ENCODE measurements around the gene INSM1. TPM values are rescaled to one million over a fixed set of nuclear protein-coding genes. Genes with fewer than 3 reads are reported as not detected.

Gene INSM1
- total RNA-seq, 2 experiments from 2014 or later = not detected

- TF ChIP-seq, protein P1, sequence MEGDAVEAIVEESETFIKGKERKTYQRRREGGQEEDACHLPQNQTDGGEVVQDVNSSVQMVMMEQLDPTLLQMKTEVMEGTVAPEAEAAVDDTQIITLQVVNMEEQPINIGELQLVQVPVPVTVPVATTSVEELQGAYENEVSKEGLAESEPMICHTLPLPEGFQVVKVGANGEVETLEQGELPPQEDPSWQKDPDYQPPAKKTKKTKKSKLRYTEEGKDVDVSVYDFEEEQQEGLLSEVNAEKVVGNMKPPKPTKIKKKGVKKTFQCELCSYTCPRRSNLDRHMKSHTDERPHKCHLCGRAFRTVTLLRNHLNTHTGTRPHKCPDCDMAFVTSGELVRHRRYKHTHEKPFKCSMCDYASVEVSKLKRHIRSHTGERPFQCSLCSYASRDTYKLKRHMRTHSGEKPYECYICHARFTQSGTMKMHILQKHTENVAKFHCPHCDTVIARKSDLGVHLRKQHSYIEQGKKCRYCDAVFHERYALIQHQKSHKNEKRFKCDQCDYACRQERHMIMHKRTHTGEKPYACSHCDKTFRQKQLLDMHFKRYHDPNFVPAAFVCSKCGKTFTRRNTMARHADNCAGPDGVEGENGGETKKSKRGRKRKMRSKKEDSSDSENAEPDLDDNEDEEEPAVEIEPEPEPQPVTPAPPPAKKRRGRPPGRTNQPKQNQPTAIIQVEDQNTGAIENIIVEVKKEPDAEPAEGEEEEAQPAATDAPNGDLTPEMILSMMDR (IDR thresholded peaks at IDR 0.05) = no peak
- Mint-ChIP-seq H3K9me3 (no peaks in the 10 kb centered on the region), H3K27ac (no peak overlapping the region), H3K4me3 (no peak overlapping the region), H3K4me1 (ENCODE audit: low read depth) (no peaks in the 10 kb centered on the region), H3K27me3 (peaks cover 2% of the 10 kb centered on the region), H3K36me3 (ENCODE audit: low read depth) (no peaks in the 10 kb centered on the region)
- CTCF ChIA-PET = no interaction called here
- no peak for ATAC-seq (ENCODE audit: poor library complexity)
- POLR2A ChIA-PET = no interaction called here
- no peak overlapping the region for H3K27ac ChIP-seq (ENCODE audit: low read depth in 1 of 2, low read length in 2 of 2)
- H3K36me3 ChIP-seq (ENCODE audit: insufficient read depth, low read length) = no peaks in the 10 kb centered on the region
- H3K4me1 ChIP-seq (ENCODE audit: insufficient read depth, low read length) = no peaks in the 10 kb centered on the region
- intact Hi-C loops (cut with DNase I, micrococcal nuclease) = no loop called here
- no peaks in the 10 kb centered on the region for H3K27me3 ChIP-seq (ENCODE audit: control insufficient read depth in 1 of 2, insufficient read depth in 2 of 2, low read length in 2 of 2)
- peak in 2 of 14 experiments; percentile 9 to 18 for DNase-seq
- H3K4me3 ChIP-seq (ENCODE audit: low read length) = no peak overlapping the region
- H3K9me3 ChIP-seq (ENCODE audit: control insufficient read depth in 1 of 2, insufficient read depth in 1 of 2, low read length in 2 of 2) = no peaks in the 10 kb centered on the region
Observed at GRCh38 chr20:20333866-20334265, 34.0 kb upstream of the INSM1 start.

- Mint-ChIP-seq H3K36me3 (ENCODE audit: low read depth) (no peaks in the 10 kb centered on the region), H3K9me3 (no peaks in the 10 kb centered on the region), H3K27ac (no peak overlapping the region), H3K4me1 (ENCODE audit: low read depth) (no peaks in the 10 kb centered on the region), H3K27me3 (no peaks in the 10 kb centered on the region), H3K4me3 (no peak overlapping the region)
- Histone ChIP-seq H3K27me3 (ENCODE audit: control insufficient read depth in 1 of 2, insufficient read depth in 2 of 2, low read length in 2 of 2) (no peaks in the 10 kb centered on the region), H3K4me3 (ENCODE audit: low read length) (no peak overlapping the region), H3K4me1 (ENCODE audit: insufficient read depth, low read length) (no peaks in the 10 kb centered on the region), H3K9me3 (ENCODE audit: control insufficient read depth in 1 of 2, insufficient read depth in 1 of 2, low read length in 2 of 2) (no peaks in the 10 kb centered on the region), H3K36me3 (ENCODE audit: insufficient read depth, low read length) (no peaks in the 10 kb centered on the region), H3K27ac (ENCODE audit: low read depth in 1 of 2, low read length in 2 of 2) (no peak overlapping the region)
- intact Hi-C loops (cut with DNase I, micrococcal nuclease) = no loop called here
- POLR2A ChIA-PET = no interaction called here
- TF ChIP-seq, protein P1 (IDR thresholded peaks at IDR 0.05) = no peak
- no peak for DNase-seq
- CTCF ChIA-PET = no interaction called here
- ATAC-seq (ENCODE audit: poor library complexity) = no peak
Observed at GRCh38 chr20:20334489-20334888, 33.4 kb upstream of the INSM1 start.

GRCh38 chr20:20338133-20338730 lies 29.7 kb upstream of the INSM1 start:
- DNase-seq (no peak), ATAC-seq (ENCODE audit: poor library complexity) (no peak)
- Mint-ChIP-seq H3K27ac (no peak overlapping the region), H3K9me3 (no peaks in the 10 kb centered on the region), H3K4me3 (no peak overlapping the region), H3K27me3 (no peaks in the 10 kb centered on the region), H3K4me1 (ENCODE audit: low read depth) (no peaks in the 10 kb centered on the region), H3K36me3 (ENCODE audit: low read depth) (no peaks in the 10 kb centered on the region)
- no peaks in the 10 kb centered on the region for H3K9me3 ChIP-seq (ENCODE audit: control insufficient read depth in 1 of 2, insufficient read depth in 1 of 2, low read length in 2 of 2)
- CTCF ChIA-PET = no interaction called here
- H3K27ac ChIP-seq (ENCODE audit: low read depth in 1 of 2, low read length in 2 of 2) = no peak overlapping the region
- no peaks in the 10 kb centered on the region for H3K27me3 ChIP-seq (ENCODE audit: control insufficient read depth in 1 of 2, insufficient read depth in 2 of 2, low read length in 2 of 2)
- H3K36me3 ChIP-seq (ENCODE audit: insufficient read depth, low read length) = no peaks in the 10 kb centered on the region
- TF ChIP-seq, protein P1 (IDR thresholded peaks at IDR 0.05) = no peak
- intact Hi-C loops (cut with DNase I, micrococcal nuclease) = no loop called here
- H3K4me1 ChIP-seq (ENCODE audit: insufficient read depth, low read length) = no peaks in the 10 kb centered on the region
- no peak overlapping the region for H3K4me3 ChIP-seq (ENCODE audit: low read length)
- POLR2A ChIA-PET = no interaction called here
